ENCODE data around the gene DNPH1. TPM values are rescaled to one million over a fixed set of nuclear protein-coding genes. Genes with fewer than 3 reads are reported as not detected.

The DNPH1 gene
- total and polyA plus RNA-seq, 12 donors, result 33.7 to 229 (median 121) TPM

DNA sequence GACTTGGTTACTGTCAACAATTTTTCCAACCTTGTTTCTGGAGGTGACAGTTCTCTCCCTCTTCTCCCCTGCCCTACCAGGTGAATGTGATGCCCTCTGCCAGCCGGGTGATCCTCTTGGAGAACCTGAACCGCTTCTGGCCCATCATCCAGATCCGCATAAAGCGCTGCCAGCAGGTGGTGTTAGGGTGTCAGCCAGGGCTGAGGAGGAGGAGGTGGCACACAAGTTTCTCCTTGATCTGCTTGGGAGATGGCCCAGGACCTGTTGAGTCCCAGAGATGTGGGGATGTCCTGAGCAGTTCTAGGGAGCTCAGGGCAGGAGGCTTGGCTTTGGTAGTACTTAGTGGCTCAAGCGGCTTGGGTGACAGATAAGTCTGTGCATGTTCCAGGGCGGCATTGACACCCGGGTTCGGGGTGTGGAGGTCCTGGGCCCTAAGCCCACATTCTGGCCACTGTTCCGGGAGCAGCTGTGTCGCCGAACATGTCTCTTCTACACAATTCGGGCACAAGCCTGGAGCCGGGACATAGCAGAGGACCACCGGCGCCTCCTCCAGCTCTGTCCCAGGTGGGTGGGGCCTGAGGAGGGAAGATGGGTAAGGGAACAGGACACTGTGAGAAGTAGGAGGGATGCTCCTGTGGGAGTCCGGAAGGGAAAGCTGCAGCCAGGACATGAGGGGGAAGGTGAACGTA lies 26.1 kb downstream of the DNPH1 start:
- Histone ChIP-seq H3K4me1 (replicated peaks in 1 of 2) (no peaks in the 10 kb centered on the region), H3K27me3 (no peaks in the 10 kb centered on the region), H3K36me3 (replicated peaks in 1 of 2) (peaks cover 0 to 24% of the 10 kb centered on the region in 2 donors), H3K27ac (no peak overlapping the region), H3K4me3 (no peak overlapping the region), H3K9me3 (replicated peaks in 1 of 3) (no peaks in the 10 kb centered on the region)
- 92 to 95% (median 93%) methylated on average over 14 to 17 of the region's 17 CpGs for WGBS, 4 donors
- no peak for TF ChIP-seq POLR2A (IDR thresholded peaks at IDR 0.05)
- TF ChIP-seq, protein P1, sequence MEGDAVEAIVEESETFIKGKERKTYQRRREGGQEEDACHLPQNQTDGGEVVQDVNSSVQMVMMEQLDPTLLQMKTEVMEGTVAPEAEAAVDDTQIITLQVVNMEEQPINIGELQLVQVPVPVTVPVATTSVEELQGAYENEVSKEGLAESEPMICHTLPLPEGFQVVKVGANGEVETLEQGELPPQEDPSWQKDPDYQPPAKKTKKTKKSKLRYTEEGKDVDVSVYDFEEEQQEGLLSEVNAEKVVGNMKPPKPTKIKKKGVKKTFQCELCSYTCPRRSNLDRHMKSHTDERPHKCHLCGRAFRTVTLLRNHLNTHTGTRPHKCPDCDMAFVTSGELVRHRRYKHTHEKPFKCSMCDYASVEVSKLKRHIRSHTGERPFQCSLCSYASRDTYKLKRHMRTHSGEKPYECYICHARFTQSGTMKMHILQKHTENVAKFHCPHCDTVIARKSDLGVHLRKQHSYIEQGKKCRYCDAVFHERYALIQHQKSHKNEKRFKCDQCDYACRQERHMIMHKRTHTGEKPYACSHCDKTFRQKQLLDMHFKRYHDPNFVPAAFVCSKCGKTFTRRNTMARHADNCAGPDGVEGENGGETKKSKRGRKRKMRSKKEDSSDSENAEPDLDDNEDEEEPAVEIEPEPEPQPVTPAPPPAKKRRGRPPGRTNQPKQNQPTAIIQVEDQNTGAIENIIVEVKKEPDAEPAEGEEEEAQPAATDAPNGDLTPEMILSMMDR (IDR thresholded peaks at IDR 0.05), result no peak
- no peak for DNase-seq
- intact Hi-C loops (cut with DNase I), result no loop called here

DNA sequence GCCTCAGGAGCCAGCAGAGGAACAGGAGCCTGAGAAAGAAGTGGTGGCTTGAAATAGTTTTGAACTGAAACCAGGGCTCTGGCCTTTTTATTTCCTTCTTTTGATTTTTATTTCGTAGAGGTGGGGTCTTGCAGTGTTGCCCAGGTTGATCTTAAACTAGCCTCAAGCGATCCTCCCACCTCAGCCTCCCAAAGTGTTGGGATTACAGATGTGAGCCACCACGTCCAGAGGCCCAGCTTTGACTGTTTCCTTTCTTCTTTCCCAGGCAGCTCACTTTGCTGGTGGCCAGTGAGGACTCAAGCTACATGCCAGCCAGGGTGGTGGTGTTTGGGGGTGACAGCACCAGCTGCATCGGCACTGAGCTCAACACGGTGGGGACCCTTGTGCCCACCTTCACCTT lies 26.8 kb downstream of the DNPH1 start:
- WGBS, 4 donors, result 81 to 96% (median 87%) methylated on average over 3 to 5 of the region's 5 CpGs
- Histone ChIP-seq H3K36me3 (replicated peaks in 1 of 2) (peaks cover 0 to 31% of the 10 kb centered on the region in 2 donors), H3K27me3 (no peaks in the 10 kb centered on the region), H3K4me1 (replicated peaks in 1 of 2) (no peaks in the 10 kb centered on the region), H3K27ac (no peak overlapping the region), H3K4me3 (no peak overlapping the region), H3K9me3 (replicated peaks in 1 of 3) (no peaks in the 10 kb centered on the region)
- DNase-seq, result no peak
- intact Hi-C loops (cut with DNase I), result no loop called here
- TF ChIP-seq POLR2A (IDR thresholded peaks at IDR 0.05), result no peak
- TF ChIP-seq, protein P1 (IDR thresholded peaks at IDR 0.05), result no peak

DNA sequence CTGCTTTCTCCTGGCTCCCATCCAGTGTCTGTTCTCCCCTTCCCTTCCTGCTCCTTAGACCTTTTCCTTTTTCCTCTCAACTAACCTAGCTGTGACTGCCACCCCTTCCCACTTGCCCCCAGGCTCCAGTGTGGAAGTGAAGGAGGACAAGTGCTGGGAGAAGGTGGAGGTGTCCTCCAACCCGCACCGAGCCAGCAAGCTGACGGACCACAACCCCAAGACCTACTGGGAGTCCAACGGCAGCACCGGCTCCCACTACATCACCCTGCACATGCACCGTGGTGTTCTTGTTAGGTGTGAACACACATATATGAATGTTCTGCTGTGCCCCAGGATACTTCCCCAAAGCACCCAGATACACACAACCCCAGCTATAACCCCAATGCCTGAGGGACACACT lies 28.7 kb downstream of the DNPH1 start:
- TF ChIP-seq, protein P1 (IDR thresholded peaks at IDR 0.05), result no peak
- no peak for TF ChIP-seq POLR2A (IDR thresholded peaks at IDR 0.05)
- Histone ChIP-seq H3K36me3 (replicated peaks in 1 of 2) (peaks cover 0 to 50% of the 10 kb centered on the region in 2 donors), H3K27me3 (no peaks in the 10 kb centered on the region), H3K27ac (no peak overlapping the region), H3K4me1 (replicated peaks in 1 of 2) (no peaks in the 10 kb centered on the region), H3K4me3 (no peak overlapping the region), H3K9me3 (replicated peaks in 1 of 3) (no peaks in the 10 kb centered on the region)
- intact Hi-C loops (cut with DNase I), result no loop called here
- no peak for DNase-seq
- 87 to 100% (median 96%) methylated on average over 4 to 6 of the region's 6 CpGs for WGBS, 4 donors

DNA sequence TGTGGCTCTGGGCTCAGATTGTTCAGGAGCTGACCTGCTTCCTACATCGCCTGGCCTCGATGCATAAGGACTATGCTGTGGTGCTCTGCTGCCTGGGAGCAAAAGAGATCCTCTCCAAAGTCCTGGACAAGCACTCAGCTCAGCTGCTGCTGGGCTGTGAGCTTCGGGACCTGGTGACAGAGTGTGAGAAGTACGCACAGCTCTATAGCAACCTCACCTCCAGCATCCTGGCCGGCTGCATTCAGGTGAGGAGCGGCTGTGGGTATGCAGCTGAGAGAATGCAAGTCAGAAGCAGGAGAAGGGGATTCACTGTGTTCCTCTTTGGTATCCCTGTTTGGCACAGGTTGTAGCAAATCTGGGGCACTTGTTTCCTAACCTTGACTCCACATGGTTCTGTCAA lies 29.4 kb downstream of the DNPH1 start:
- Histone ChIP-seq H3K36me3 (replicated peaks in 1 of 2) (peaks cover 0 to 56% of the 10 kb centered on the region in 2 donors), H3K4me1 (replicated peaks in 1 of 2) (no peaks in the 10 kb centered on the region), H3K27ac (no peak overlapping the region), H3K27me3 (no peaks in the 10 kb centered on the region), H3K4me3 (no peak overlapping the region), H3K9me3 (replicated peaks in 1 of 3) (no peaks in the 10 kb centered on the region)
- DNase-seq, result no peak
- WGBS, 4 donors, result 72 to 90% (median 88%) methylated on average over 2 to 6 of the region's 6 CpGs
- TF ChIP-seq, protein P1 (IDR thresholded peaks at IDR 0.05), result no peak
- no peak for TF ChIP-seq POLR2A (IDR thresholded peaks at IDR 0.05)
- intact Hi-C loops (cut with DNase I), result no loop called here
